ENCODE data around the gene BCKDK. TPM values are rescaled to one million over a fixed set of nuclear protein-coding genes. Genes with fewer than 3 reads are reported as not detected.

Gene BCKDK
- polyA plus RNA-seq, 1 of the 3 experiments (the other 2 are of a cell fraction) = 73.2 TPM

DNA sequence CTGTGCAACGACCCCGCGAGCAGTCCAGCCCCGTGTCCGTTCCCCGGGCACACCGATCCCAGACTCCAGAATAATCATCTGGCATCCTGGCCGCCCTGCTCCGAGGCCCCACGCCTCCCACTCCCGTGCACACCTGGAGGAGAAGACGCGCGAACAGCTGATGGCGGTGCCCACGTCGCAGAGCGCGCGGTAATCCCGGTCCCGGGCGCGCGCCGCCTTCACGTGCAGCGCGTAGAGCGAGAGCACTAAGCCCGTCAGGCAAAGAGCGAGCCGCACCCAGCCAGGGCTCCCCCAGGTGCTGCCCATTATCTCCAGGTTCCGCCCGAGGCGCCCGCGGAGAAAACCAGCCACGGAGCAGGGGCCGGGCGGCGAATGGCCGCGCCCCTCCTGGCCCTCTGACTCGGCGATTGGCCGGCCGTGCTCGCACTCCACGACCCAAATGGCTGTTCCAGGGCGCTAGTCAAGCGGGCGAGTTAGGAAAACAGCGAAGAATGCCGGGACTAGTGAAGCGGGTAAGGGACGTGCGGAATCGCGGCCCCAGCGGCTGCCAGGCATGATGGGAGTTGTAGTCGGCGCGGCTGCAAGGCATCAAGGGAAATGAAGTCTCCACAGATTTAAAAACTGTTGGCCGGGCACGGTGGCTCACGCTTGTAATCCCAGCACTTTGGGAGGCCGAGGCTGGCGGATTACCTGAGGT is 13.6 kb upstream of the BCKDK start, which contains the start of gene VKORC1 (continued):
- TF ChIP-seq NRF1 (IDR thresholded peaks at IDR 0.05; ENCODE audit: low read depth, low read length) = no peak
- no peak for TF ChIP-seq JUND (IDR thresholded peaks at IDR 0.05)
- peak; percentile 78 for TF ChIP-seq MAX (IDR thresholded peaks at IDR 0.05; ENCODE audit: low read depth)
- TF ChIP-seq TAF1 (IDR thresholded peaks at IDR 0.05; ENCODE audit: borderline replicate concordance, low read depth, low read length) = peak; percentile 52
- TF ChIP-seq MEF2A (IDR thresholded peaks at IDR 0.05; ENCODE audit: borderline replicate concordance, low read depth) = no peak
- no peak for TF ChIP-seq USF2 (IDR thresholded peaks at IDR 0.05; ENCODE audit: borderline replicate concordance, low read depth, low read length)
- TF ChIP-seq FOXM1 (IDR thresholded peaks at IDR 0.05; ENCODE audit: low read depth) = 0 out of 2 replicates have a peak, but pooled peaks have one; percentile 17
- 0 out of 2 replicates have a peak, but pooled peaks have one; percentile 54 for TF ChIP-seq ZBTB33 (IDR thresholded peaks at IDR 0.05; ENCODE audit: borderline replicate concordance, low read depth)

DNA sequence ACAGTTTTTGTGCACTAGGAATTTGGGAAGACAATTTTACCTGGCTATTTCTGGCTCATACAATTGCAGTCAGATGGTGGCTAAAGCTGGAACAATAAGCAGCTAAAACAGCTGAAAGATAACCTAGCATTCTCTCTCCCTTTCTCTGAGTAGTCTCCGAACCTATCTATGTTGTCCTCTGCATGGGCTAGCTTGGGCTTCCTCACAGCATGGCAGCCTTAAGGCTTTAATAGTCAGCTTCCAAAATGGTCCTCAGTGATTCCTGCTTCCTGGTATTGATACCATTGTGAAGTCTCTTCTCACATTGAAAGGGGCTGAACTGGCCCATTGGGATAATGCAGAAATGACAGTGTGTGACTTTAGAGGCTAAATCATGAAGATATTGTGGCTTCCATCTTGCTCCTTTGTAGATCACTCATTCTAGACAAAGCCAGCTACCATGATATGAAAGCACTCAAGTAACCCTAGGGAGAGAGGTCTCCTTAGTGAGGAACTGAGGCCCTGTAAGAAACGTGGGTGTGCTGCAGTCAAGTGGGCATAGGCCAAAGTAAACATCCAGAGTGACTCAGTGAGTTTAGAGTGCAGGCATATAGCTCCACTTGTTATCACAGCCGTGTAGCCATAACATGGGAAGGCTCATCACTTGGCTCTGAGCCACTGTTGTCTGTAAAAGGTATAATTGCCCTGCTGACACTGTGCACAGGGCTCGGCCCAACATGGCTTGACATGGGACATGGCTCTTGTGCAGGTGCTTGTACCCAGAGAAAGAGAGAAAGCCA is 8.1 kb upstream of the BCKDK start:
- no peak overlapping the region for H3K4me2 ChIP-seq
- no peak overlapping the region for H3K9ac ChIP-seq
- H4K20me1 ChIP-seq (ENCODE audit: insufficient read depth) = no peaks in the 10 kb centered on the region
- 0 out of 2 replicates have a peak overlapping the region, but pooled peaks have one; percentile 29 for H2AFZ ChIP-seq (ENCODE audit: low read depth)
- no peaks in the 10 kb centered on the region; a peak in 1 of 4 replicates for H3K4me1 ChIP-seq (ENCODE audit: control insufficient read depth in 1 of 2, insufficient read depth in 2 of 2, low read depth in 1 of 2, low read length in 1 of 2)
- H3K9me2 ChIP-seq = no peaks in the 10 kb centered on the region
- ChIA-PET POLR2A (interaction anchor here (0.9 to 1.5 kb wide), 3 partner anchors 17 to 42 kb away, joined by 3 to 5 read pairs (median 3); partner anchors contain the start of genes KAT8 and ZNF668), CTCF (interaction anchor here (0.9 to 2.1 kb wide), 4 partner anchors 20 to 343 kb away, joined by 3 to 7 read pairs (median 4); partner anchors contain the start of genes HSD3B7 and ZNF843)
- WGBS (ENCODE audit: low lambda C conversion rate) = 42% methylated on average over 4 of the region's 4 CpGs
- no peaks in the 10 kb centered on the region for H3K9me3 ChIP-seq
- H3K27me3 ChIP-seq (ENCODE audit: insufficient read depth) = no peaks in the 10 kb centered on the region
- H3F3A ChIP-seq (replicated peaks; ENCODE audit: insufficient read depth) = no peaks in the 10 kb centered on the region
- DNase-seq = no peak
- no peak overlapping the region for H3K27ac ChIP-seq (ENCODE audit: low read depth in 2 of 2, low read length in 1 of 2)
- no peaks in the 10 kb centered on the region for H3K36me3 ChIP-seq (replicated peaks in 1 of 2; ENCODE audit: control insufficient read depth in 1 of 2, insufficient read depth in 2 of 2, low read length in 1 of 2)
- TF ChIP-seq, protein P1, sequence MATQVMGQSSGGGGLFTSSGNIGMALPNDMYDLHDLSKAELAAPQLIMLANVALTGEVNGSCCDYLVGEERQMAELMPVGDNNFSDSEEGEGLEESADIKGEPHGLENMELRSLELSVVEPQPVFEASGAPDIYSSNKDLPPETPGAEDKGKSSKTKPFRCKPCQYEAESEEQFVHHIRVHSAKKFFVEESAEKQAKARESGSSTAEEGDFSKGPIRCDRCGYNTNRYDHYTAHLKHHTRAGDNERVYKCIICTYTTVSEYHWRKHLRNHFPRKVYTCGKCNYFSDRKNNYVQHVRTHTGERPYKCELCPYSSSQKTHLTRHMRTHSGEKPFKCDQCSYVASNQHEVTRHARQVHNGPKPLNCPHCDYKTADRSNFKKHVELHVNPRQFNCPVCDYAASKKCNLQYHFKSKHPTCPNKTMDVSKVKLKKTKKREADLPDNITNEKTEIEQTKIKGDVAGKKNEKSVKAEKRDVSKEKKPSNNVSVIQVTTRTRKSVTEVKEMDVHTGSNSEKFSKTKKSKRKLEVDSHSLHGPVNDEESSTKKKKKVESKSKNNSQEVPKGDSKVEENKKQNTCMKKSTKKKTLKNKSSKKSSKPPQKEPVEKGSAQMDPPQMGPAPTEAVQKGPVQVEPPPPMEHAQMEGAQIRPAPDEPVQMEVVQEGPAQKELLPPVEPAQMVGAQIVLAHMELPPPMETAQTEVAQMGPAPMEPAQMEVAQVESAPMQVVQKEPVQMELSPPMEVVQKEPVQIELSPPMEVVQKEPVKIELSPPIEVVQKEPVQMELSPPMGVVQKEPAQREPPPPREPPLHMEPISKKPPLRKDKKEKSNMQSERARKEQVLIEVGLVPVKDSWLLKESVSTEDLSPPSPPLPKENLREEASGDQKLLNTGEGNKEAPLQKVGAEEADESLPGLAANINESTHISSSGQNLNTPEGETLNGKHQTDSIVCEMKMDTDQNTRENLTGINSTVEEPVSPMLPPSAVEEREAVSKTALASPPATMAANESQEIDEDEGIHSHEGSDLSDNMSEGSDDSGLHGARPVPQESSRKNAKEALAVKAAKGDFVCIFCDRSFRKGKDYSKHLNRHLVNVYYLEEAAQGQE (IDR thresholded peaks at IDR 0.05; ENCODE audit: low read depth, low read length) = no peak
- TF ChIP-seq NFIC (IDR thresholded peaks at IDR 0.05; ENCODE audit: borderline replicate concordance) = peak; percentile 25; the same call in 1 of the 2 replicates
- no peak for TF ChIP-seq USF2 (IDR thresholded peaks at IDR 0.05; ENCODE audit: borderline replicate concordance, low read depth, low read length)
- TF ChIP-seq EP300 (IDR thresholded peaks at IDR 0.05; ENCODE audit: borderline replicate concordance in 1 of 2, low read depth in 1 of 2, low read length in 1 of 2) = no peak
- no peak for TF ChIP-seq RAD21 (IDR thresholded peaks at IDR 0.05; ENCODE audit: low read length)
- TF ChIP-seq RXRA (IDR thresholded peaks at IDR 0.05; ENCODE audit: borderline replicate concordance, low read depth) = no peak
- H3K4me3 ChIP-seq (ENCODE audit: low read depth in 2 of 2, low read length in 1 of 2) = no peak overlapping the region
- H3K79me2 ChIP-seq (ENCODE audit: insufficient read depth) = no peaks in the 10 kb centered on the region
